Stimulated activated CD8-positive, alpha-beta memory T cell treated with anti-CD3 and anti-CD28 coated beads, Interleukin-2, amount 100 ng/mL, for 1 hour (primary cell): Measurements from ENCODE around the gene TRNT1.
A peak's percentile ranks its signal among the peaks of the same experiment; 100 is the strongest.

Experiments used
- DNase-seq, 2 donors: peaks; one replicate each; pipeline ENCODE4 v3.0.0-alpha.2; 2020; ENCODE audit warnings: low read depth in 2 of 2

TRNT1 gene

DNA sequence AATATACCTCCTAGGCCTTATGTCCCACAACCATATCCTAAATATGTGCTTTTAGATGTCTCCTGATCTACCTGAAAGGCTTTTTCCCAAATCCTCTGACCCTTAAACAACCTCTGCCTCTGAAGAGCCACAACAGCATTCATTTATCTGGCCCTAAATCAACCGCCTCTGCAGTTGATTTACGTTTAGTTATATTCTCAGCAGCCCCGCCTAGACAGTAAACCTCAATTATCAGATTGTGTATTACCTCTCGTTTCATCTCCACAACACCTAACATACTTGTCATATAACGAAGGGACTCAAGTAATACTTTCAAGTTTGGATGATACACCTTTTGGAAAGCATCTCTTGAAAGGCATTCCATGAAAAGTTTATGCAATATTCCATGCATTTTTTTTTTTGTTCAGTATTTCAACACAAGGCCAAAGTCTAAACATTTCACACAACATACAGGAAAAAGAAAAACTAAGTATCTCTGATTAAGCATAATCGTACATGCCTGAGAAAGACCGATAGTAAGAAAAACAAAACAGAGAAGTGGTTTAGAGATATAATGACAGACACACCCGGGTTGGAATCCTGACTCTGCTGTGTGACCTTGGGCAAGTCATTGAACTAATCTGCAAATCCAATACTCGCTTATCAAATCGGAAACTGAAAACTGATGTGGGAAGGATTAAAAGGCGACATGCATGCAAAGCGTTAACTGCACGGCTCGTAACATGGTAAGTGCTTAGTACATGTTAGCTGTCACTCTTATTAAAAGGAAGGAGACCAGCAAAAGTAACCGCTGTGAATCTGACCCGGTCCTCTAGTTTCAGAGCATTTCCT is 52.0 kb downstream of the TRNT1 start:
- no peak for DNase-seq

DNA sequence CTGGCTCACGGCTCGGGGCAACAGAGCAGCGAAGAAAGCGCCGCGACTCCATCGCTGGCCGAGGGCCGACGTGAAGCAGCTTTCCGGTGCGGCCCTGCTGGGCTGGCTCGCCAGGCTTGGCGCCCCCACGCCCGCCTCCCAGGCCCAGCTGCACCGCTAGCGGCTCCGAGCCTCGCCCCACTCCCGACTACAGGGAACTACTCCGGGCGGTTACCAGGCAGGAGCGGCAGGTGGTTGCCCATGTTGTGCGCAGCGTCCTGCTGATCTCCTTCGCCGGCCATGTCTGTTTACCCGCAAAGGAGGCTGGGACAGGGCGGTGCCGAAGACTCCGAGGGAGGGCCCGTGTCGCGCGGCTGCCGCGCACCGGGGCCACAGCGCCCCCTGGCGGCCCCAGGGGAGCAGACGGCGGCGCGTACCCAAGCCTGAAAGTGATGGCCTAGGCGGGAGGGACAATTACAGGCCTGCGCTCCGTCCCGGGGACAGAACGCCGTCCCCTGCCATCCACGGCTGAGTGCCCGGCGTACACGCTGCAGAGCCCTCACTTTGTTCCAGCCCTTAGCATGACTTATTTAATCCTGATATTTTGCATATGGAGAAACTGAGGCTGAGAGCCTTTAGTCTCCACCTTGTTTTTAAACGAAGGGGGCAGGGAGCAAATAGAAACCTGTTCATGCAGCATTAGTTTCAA is 52.8 kb downstream of the TRNT1 start, which contains the start of gene CRBN:
CRBN (minus strand) TSS at position 285 of the 688 bp plus-strand sequence; CDS start at position 281, 4 bp downstream.
- peak; percentile 74 to 77 for DNase-seq

DNA sequence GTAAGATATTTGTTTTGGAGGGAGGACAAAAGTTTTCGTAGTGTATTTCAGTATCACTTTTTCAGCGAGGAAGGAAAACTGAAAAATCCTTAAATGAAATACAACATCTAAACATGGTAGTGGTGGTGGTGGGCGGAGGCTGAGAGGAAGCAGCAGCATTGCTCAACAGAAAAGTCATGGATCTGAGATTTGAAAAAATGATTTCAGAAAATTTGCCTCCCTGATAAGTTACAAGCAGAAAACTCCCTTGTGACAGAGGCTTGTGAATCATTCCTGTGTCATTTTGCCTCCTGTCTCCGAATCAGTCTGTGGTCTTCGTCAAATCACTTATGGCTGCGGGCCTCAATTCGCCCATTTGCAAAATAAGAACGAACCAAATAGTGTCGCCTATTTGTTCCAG is 53.7 kb downstream of the TRNT1 start:
- DNase-seq = no peak

DNA sequence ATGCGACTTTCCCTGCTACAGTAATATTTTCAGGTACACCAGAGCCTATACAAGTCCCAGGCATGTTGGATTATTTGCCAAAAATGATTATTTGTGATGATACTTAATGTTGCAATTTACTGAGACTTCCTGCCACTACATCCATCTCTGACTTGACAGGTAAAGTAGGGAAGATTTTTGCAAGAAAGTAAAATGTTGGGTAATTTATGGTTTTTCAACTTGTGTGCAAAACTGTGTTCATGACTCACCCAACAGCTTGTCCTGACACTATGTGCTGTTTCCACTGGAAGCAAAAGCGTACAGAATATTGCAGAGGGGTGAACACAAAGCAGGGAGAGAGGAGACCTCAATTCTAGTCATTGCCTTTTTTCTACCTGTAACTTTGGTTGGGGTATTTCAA is 58.1 kb downstream of the TRNT1 start:
- DNase-seq = no peak

DNA sequence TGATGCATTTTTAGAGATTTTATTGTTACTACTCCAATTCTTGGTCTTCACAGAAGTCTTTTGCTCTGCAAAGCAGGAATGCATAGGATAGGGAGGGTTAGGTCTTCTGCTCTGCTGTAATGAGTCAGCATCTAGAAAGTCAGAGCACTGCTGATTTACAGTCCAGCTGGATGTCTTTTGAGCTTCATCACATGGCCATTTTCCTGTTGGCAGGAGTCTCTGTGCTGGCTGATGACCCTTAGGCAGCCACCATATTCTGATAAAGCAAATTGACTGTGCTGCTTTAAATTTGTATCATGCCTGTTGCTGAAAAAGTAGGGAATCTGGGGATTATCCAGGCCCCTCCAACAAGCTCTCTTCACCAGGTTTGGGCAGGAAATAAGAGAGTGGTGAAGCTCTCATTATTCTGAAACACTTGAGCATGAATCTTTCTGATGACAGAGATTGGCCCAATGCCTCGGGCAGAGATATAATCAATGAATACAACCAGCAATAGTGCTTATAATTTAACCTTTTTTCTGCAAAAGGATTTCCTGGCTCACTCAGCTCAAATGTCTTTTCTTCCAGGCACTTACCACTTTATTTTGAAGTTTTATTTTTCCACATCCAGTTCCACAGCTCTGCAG is 62.5 kb downstream of the TRNT1 start:
- DNase-seq = no peak

DNA sequence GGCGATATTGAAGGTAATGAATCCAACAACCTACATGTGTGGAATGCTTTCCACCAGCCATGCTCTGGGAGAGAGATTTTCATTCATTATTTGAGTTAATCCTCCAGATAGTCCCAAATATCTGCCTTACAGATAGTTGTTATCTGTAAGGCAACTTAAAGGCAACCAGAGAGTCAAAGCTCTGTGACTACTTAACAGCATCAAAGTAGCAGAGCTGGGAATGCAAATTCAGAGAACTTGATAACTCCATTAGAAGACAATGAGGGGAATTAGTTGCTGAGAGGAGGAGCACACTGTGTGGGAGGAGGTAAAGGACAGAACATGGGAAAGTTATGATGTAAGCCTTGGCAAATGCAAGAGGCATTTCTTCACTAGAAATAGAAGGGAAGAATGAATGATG is 63.2 kb downstream of the TRNT1 start:
- DNase-seq = no peak

DNA sequence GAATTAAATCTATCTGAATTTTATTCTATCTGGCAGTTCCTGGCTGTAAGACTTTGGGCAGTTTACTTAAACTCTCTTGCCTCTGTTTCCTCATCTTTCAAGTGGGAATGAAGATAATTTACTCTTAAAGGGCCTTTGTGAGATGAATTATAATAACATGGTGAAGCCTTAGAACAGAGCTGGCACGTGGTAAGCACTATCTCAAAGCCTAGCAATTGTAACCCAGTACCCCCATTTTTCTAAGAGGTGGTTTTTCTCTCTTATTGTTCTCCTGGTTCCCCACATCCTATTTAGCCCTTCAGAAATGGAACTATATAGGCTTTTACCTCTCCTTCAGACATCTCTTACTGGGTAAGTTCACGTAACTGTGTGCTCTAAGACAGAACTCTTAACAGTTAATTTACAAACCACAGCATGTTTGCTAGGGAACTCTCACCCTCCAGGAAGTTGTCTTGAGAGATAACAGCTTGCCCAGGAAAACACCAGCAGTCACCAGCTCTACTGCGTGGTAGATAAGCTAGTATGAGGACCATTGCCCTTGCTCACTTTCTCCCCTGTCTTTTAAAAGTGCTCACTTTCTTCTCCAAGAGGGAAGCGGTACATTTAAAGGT is 65.0 kb downstream of the TRNT1 start:
- no peak for DNase-seq

DNA sequence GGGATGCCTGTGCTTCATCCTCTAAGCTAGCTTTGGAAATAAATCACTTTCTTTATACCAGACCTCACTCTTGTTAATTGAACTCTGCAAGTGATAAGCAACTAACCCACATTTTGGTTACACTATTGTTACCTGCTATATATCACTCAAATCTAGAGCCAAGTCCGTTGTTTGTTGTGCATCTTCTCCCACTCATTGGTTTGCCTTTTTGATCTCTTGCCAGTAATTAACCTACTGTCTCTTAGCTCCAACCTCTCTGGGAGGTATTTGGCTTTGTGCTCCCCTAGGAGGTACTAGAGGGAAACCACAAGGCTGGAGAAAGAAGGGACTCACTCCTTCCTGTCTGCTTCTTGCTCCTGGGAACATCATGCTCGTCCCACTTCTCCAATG is 65.5 kb downstream of the TRNT1 start:
- no peak for DNase-seq

DNA sequence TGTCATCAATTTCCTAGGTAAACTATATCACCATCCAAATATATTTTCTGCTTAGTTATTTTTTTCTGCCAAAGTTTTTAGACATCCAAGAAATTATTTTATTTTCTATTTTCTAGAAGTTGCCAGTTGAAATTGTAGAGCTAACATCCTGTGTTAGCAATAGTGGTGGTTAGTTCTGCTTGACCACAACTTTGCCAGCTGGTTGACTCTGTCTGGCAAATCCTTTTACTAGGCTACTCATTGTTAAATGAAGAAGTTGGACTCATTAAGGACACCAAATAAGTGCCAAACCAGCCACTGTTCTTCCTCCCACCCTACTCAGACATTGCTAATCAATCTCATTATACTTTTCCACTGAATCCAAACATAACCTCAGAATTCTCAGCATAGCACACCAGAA is 68.1 kb downstream of the TRNT1 start:
- no peak for DNase-seq

DNA sequence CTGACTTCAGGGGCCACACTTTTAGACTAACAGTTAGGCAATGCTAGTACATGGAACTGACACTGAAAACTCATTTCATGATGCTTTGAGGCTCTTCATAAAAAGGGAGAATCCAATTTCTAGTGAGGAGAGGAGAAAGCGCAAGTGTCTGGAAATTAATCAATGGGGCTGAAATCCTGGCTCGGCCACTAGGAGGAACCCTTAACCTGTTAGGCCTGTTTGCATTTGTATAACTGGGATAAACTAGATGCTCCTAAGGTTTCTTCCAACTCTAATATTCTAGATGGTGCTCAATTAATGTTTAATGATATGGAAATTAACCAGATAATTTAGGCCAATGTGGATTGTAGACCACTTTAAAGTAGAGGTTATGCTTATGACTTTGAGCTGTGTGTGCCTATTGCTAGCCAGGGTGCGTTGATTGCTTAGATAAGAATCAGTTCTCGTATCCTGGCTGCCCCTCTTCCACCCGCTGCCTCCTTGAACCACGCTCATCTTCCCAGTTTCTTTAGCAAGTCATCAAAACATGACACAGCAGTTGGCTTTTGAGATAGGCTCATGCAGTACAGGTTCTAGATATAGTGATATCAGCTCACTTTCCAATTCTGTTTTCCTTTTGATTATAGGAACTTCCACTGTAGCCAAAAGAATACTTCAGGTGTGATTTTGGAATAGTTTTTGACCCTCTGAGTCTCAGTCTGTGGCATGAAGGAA is 69.6 kb downstream of the TRNT1 start:
- no peak for DNase-seq
